Suprapubic skin (tissue), 3 donors: Measurements from ENCODE around the gene SIX3.

Source experiments
- EP300 ChIP-seq: sonication (generic); formaldehyde crosslinking; IDR thresholded peaks from one replicate; pipeline ENCODE4 v1.6.1; 2017; ENCODE audit warnings: antibody characterized with exemption
- POLR2A ChIP-seq, 2 donors: fragments of 450-650 bp; IDR thresholded peaks; one replicate each; pipeline ENCODE4 v1.6.1; 2017; ENCODE audit warnings: antibody characterized with exemption in 2 of 2, mild to moderate bottlenecking in 2 of 2, moderate library complexity in 2 of 2
- TF ChIP-seq, protein P1 (sequence below), 2 donors: fragments of 200-600 bp in 1 of 2; fragments of 450-650 bp in 1 of 2; sonication (generic) in 1 of 2; IDR thresholded peaks; one replicate each; pipeline ENCODE4 v1.5.1; 2016 to 2019; ENCODE audit warnings: antibody characterized with exemption in 2 of 2, mild to moderate bottlenecking in 1 of 2, moderate library complexity in 1 of 2

DNA sequence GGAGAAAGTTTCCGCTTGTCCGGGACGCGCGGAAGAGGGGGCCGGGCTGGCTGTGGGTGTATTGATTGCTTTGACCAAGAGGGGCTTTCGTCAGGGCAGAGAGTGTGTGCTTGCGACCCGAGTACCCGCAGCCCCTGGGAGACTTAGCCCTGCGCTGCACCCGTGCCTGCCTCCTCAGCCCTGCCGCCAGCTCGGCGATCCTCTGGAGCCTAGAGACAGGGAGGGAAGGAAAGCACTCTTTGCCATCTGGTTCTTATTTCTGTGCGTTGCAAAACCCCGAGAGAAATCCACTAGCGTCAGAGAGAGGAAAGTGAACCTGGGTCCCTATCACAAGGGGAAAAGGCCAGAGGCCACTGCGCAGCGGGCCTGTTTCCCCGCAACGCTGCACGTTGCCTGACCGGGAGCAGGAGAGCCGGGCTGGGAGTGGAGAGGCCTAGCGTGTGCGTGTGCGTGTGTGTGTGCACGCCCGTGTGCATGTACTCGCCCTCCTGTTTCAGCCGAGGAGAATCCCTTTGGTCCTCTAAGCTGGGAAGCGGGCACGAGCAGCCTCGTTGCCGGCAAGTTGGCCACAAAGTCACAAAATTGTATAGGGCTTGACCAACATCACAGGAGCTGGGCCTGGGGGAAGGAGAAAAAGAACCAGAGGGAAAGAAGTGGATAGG lies 1.7 kb downstream of the SIX3 start:
- TF ChIP-seq, protein P1, sequence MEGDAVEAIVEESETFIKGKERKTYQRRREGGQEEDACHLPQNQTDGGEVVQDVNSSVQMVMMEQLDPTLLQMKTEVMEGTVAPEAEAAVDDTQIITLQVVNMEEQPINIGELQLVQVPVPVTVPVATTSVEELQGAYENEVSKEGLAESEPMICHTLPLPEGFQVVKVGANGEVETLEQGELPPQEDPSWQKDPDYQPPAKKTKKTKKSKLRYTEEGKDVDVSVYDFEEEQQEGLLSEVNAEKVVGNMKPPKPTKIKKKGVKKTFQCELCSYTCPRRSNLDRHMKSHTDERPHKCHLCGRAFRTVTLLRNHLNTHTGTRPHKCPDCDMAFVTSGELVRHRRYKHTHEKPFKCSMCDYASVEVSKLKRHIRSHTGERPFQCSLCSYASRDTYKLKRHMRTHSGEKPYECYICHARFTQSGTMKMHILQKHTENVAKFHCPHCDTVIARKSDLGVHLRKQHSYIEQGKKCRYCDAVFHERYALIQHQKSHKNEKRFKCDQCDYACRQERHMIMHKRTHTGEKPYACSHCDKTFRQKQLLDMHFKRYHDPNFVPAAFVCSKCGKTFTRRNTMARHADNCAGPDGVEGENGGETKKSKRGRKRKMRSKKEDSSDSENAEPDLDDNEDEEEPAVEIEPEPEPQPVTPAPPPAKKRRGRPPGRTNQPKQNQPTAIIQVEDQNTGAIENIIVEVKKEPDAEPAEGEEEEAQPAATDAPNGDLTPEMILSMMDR (IDR thresholded peaks at IDR 0.05), result no peak
- TF ChIP-seq POLR2A (IDR thresholded peaks at IDR 0.05) (no peak), EP300 (no peak)
